Immature natural killer cell (primary cell): ENCODE measurements around the gene LHCGR. TPM values are rescaled to one million over a fixed set of nuclear protein-coding genes. Genes with fewer than 3 reads are reported as not detected.

Source experiments
- DNase-seq, 3 donors: peaks; one replicate each; pipeline ENCODE4 v3.0.0; 2022; ENCODE audit warnings: mixed read lengths in 1 of 3
- H3K27ac Mint-ChIP-seq, 6 donors: one replicate each; pipeline ENCODE4 v1.8.0; 2020; ENCODE audit warnings: mixed read lengths in 6 of 6, mild to moderate bottlenecking in 5 of 6, inconsistent platforms in 4 of 6, moderate library complexity in 3 of 6
- H3K27me3 Mint-ChIP-seq, 3 donors: one replicate each; pipeline ENCODE4 v1.8.0; 2020 to 2021; ENCODE audit warnings: low read depth in 3 of 3, mild to moderate bottlenecking in 3 of 3, mixed read lengths in 3 of 3, moderate library complexity in 3 of 3, inconsistent platforms in 1 of 3
- H3K36me3 Mint-ChIP-seq, 3 donors: one replicate each; pipeline ENCODE4 v1.8.0; 2020; ENCODE audit warnings: mixed read lengths in 3 of 3, inconsistent platforms in 2 of 3, mild to moderate bottlenecking in 2 of 3
- H3K4me1 Mint-ChIP-seq, 2 donors: one replicate each; pipeline ENCODE4 v1.8.0; 2020; ENCODE audit warnings: inconsistent platforms in 2 of 2, mild to moderate bottlenecking in 2 of 2, mixed read lengths in 2 of 2, moderate library complexity in 1 of 2
- H3K4me3 Mint-ChIP-seq, 5 donors: one replicate each; pipeline ENCODE4 v1.8.0; 2020; ENCODE audit warnings: mild to moderate bottlenecking in 5 of 5, mixed read lengths in 5 of 5, inconsistent platforms in 3 of 5, moderate library complexity in 3 of 5
- H3K9me3 Mint-ChIP-seq, 6 donors: one replicate each; pipeline ENCODE4 v1.8.0; 2020; ENCODE audit warnings: mild to moderate bottlenecking in 6 of 6, mixed read lengths in 6 of 6, inconsistent platforms in 4 of 6, moderate library complexity in 3 of 6
- polyA plus RNA-seq, 3 donors: library from polyadenylated mRNA; unstranded; fragments of 300-500 nt; fragmentation: Illumina TruSeq; gene quantifications; one replicate each; pipeline ENCODE4 v1.2.3, GENCODE V29; 2021

LHCGR gene
- polyA plus RNA-seq, 3 donors from 2014 or later = not detected

DNA sequence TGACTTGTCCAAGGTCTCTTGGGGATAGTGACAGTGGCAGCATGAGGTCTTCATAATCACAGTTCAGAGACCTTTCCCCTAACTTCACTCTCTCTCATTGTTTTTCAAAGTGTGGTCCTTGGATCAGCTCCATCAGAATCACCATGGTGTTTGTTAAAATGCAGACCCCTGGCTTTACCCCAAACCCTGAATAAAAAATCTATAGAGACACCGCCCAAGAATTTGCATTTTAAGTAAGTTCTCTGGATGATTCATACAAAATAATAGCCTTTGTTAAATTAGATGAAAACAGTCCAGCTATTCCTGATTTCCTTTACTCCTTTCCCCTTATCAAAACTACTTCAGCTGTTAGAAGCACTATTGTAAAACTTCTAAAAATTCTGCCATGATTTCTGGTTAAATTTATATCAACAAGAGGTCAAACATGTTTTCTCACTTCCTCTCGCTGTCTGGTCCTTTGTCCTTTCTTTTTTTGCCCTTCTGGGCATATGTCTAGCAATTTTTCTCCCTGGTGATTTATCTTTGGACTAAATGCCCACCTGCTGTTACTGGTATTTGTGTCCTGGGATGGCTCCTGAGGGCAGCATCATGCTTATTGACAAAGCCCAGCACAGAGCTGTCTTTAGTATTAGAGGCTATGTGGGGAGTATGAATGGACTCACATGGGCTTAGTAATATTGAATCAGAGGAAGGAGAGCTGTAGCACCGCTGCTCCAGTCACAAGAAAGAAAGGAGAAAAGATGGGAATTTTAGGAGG is 63.4 kb downstream of the LHCGR start:
- H3K36me3 Mint-ChIP-seq = no peaks in the 10 kb centered on the region
- no peak overlapping the region for H3K4me3 Mint-ChIP-seq
- peaks cover 0 to 3% (median 3%) of the 10 kb centered on the region in 3 donors for H3K27me3 Mint-ChIP-seq
- no peak for DNase-seq
- peaks cover 0 to 3% (median 0%) of the 10 kb centered on the region in 6 donors for H3K9me3 Mint-ChIP-seq
- no peak overlapping the region for H3K27ac Mint-ChIP-seq
- H3K4me1 Mint-ChIP-seq = no peaks in the 10 kb centered on the region

GRCh38 chr2:48685126-48685525 is 70.4 kb downstream of the LHCGR start:
- H3K9me3 Mint-ChIP-seq = peaks cover 0 to 5% (median 1%) of the 10 kb centered on the region in 6 donors
- no peaks in the 10 kb centered on the region for H3K4me1 Mint-ChIP-seq
- H3K27me3 Mint-ChIP-seq = peaks cover 0 to 5% (median 0%) of the 10 kb centered on the region in 3 donors
- H3K36me3 Mint-ChIP-seq = no peaks in the 10 kb centered on the region
- no peak overlapping the region for H3K4me3 Mint-ChIP-seq
- no peak overlapping the region for H3K27ac Mint-ChIP-seq
- no peak for DNase-seq

DNA sequence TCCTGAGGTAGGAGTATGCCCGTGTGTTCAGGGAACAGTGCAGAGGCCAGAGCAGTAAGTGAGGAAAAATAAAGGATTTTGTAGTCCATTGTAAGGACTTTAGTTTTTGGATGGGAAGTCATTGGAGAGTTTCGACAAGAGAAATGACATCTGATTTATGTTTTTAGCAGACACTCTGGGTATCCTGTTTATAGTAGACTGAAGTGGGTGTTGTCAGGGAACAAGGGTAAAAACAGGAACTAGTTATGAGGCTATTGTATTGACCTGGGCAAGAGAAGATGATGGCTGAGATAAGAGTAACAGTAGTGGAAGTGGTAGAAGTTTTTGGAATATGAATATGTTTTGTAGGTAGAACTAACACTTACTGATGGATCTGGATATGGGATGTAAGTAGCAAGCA is 78.1 kb downstream of the LHCGR start:
- Mint-ChIP-seq H3K9me3 (no peaks in the 10 kb centered on the region), H3K4me3 (no peak overlapping the region), H3K27ac (no peak overlapping the region), H3K27me3 (peaks cover 0 to 5% (median 4%) of the 10 kb centered on the region in 3 donors), H3K4me1 (no peaks in the 10 kb centered on the region), H3K36me3 (no peaks in the 10 kb centered on the region)
- no peak for DNase-seq

DNA sequence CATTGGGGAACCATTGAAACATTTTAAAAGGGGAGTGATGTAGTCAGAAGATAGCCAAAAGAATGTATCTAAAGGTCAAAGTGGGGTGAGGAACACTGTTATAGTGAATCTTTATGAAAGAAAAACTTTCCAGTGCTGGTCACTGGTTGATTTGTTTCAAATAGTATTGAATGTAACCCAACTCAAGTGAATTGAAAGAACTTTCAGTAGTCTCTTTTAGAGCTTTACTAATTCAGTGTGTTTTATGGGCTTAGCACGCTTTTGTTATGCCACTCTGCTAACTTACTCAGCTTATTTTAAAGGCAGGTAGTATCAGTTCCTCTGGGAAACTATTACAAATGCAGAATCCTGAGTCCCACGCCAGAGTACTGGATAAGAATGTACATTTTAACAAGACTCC is 80.6 kb downstream of the LHCGR start:
- no peak overlapping the region for H3K4me3 Mint-ChIP-seq
- H3K36me3 Mint-ChIP-seq = no peaks in the 10 kb centered on the region
- H3K4me1 Mint-ChIP-seq = no peaks in the 10 kb centered on the region
- peaks cover 0 to 5% (median 0%) of the 10 kb centered on the region in 6 donors for H3K9me3 Mint-ChIP-seq
- peaks cover 2 to 8% (median 6%) of the 10 kb centered on the region in 3 donors for H3K27me3 Mint-ChIP-seq
- no peak overlapping the region for H3K27ac Mint-ChIP-seq
- DNase-seq = no peak

DNA sequence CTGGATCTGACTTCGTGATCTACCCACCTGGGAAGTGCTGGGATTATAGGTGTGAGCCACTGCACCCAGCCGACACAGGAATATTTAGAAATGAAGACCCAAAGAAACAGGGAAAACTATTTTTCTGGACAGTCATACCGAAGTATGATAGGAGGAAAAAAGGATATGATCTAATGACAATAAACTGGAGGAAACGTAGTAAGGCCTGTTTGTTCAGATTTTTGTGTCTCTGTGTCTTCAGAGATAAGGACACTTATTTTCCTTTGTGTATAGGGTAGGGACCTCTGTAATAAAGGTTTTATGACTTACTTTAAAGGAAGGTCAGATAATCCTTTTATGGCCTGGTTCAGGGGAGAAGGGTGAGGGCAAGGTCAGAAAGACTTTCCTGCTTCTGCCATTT is 81.9 kb downstream of the LHCGR start:
- no peak for DNase-seq
- peaks cover 3 to 8% (median 5%) of the 10 kb centered on the region in 3 donors for H3K27me3 Mint-ChIP-seq
- no peak overlapping the region for H3K27ac Mint-ChIP-seq
- H3K9me3 Mint-ChIP-seq = peaks cover 0 to 5% (median 0%) of the 10 kb centered on the region in 6 donors
- no peaks in the 10 kb centered on the region for H3K36me3 Mint-ChIP-seq
- H3K4me1 Mint-ChIP-seq = no peaks in the 10 kb centered on the region
- H3K4me3 Mint-ChIP-seq = no peak overlapping the region

GRCh38 chr2:48668992-48669391 is 86.5 kb downstream of the LHCGR start:
- DNase-seq = no peak
- Mint-ChIP-seq H3K4me3 (no peak overlapping the region), H3K27me3 (peaks cover 3 to 7% (median 4%) of the 10 kb centered on the region in 3 donors), H3K36me3 (no peaks in the 10 kb centered on the region), H3K27ac (no peak overlapping the region), H3K4me1 (no peaks in the 10 kb centered on the region), H3K9me3 (peaks cover 0 to 5% (median 0%) of the 10 kb centered on the region in 6 donors)

- no peak for DNase-seq
- Mint-ChIP-seq H3K4me1 (no peaks in the 10 kb centered on the region), H3K9me3 (peaks cover 0 to 3% (median 0%) of the 10 kb centered on the region in 6 donors), H3K27me3 (peaks cover 0 to 2% (median 0%) of the 10 kb centered on the region in 3 donors), H3K4me3 (no peak overlapping the region), H3K27ac (no peak overlapping the region), H3K36me3 (no peaks in the 10 kb centered on the region)
Observed at GRCh38 chr2:48651158-48651790, 104.2 kb downstream of the LHCGR start.

DNA sequence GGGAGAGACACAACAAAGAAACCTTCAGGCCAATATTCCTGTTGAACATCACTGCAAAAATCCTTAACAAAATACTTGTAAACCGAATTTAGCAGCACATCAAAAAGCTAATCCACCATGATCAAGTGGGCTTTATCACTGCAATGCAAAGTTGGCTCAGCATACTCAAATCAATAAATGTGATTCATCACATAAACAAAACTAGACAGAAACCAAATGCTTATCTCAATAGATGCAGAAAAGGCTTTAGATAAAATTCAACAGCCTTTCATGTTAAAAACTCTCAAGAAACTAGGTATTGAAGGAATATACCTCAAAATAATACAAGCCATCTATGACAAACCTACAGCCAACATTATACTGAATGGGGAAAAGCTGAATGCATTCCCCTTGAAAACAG is 117.3 kb downstream of the LHCGR start:
- DNase-seq = no peak
- no peak overlapping the region for H3K27ac Mint-ChIP-seq
- no peak overlapping the region for H3K4me3 Mint-ChIP-seq
- H3K36me3 Mint-ChIP-seq = no peaks in the 10 kb centered on the region
- peaks cover 2 to 5% (median 4%) of the 10 kb centered on the region in 3 donors for H3K27me3 Mint-ChIP-seq
- peaks cover 0 to 5% (median under 1%) of the 10 kb centered on the region in 6 donors for H3K9me3 Mint-ChIP-seq
- H3K4me1 Mint-ChIP-seq = no peaks in the 10 kb centered on the region

Other genes starting within 250 kb of the LHCGR start
- under 1 TPM in 1 of 3 donors, not detected in 2; 0.13 TPM for gene STON1, start 225.6 kb downstream of the LHCGR start, polyA plus RNA-seq
- not detected for gene GTF2A1L, start 137.9 kb downstream of the LHCGR start, polyA plus RNA-seq